NCI-H146 treated with DMSO at 0.1 percent for 48 hours (cell line): ENCODE results near the gene PAQR4.
A peak's percentile ranks its signal among the peaks of the same experiment; 100 is the strongest.
"Not testable (repeated sequence)": the region's sequence is repeated elsewhere in the genome, so short reads cannot be mapped to it uniquely, and the experiment has no call there.

Experiments
- DNase-seq: peaks from one replicate; lab custom pipeline; 2025; ENCODE audit not compliant: unreplicated experiment; lab: John Stamatoyannopoulos, UW

The PAQR4 gene

DNA sequence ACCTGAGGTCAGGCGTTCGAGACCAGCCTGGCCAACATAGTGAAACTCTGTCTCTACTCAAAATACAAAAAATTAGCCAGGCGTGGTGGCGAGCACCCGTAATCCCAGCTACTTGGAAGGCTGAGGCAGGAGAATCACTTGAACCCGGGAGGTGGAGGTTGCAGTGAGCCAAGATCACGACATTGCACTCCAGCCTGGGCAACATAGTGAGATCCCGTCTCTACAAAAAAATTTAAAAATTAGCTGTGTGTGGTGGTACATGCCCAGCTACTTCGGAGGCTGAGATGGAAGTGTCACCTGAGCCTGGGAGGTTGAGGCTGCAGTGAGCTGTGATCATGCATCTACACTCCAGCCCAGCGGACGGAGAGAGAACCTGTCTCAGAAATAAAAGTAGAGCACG lies 25.4 kb upstream of the PAQR4 start:
- not testable (repeated sequence) for DNase-seq

DNA sequence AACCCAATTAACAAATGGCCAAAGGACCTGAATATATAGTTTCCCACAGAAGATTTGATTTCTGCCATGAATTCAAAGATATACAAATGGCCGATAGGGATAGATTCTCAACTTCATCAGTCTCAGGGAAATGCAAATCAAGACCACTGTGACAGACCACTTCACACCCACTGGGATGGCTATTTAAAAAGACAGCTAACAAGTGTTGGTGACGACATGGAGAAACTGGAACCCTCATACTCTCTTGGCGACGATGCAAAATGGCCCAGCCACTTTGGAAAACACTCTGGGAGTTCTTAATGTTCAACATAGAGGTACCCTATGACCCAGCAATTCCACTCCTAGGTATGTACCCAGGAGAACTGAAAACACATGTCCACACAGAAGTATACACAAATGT lies 22.5 kb upstream of the PAQR4 start:
- no peak for DNase-seq

DNA sequence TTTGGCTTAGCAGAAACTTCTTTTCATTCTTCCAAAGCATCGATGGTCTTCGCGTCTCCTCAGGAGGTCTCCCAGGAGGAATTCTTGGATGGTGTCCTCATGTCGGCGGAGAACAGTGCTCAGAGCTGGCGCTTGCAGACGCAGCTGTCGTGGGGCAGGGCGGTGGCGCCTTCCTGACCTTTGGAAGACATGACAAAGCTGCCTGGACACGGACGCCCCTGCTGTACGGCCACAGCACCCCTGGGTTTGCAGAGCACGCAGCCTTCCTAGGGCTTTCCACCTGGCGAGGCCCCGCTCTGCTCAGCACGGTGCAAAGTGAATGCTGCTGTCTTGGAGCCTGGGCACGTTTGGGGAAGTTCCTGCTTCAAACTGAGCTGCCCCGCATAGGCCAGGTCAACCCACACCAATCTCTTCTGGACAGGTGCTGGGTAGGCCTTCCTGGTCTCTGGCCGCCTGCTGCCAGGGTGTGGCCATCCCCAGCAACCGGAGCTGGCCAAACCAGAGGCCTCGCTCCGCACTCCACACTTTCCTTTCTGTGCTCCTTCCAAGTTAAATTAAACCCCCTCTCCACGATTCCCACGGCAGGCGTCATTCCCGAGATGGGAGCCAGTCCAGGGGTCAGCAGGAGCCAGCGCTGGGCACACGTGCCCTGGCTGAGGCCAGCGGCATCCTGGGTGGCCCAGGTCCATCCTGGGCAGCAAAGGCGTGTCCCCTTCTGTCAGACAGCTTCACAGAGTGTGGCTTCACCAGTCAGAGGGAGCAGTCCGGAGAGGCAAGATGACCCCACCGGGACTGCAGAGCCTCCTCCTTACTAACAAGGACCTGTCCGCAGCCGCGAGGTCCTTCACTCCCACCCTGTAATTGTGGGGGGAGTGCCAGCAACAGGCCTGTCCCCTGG lies 20.1 kb upstream of the PAQR4 start:
- no peak for DNase-seq

DNA sequence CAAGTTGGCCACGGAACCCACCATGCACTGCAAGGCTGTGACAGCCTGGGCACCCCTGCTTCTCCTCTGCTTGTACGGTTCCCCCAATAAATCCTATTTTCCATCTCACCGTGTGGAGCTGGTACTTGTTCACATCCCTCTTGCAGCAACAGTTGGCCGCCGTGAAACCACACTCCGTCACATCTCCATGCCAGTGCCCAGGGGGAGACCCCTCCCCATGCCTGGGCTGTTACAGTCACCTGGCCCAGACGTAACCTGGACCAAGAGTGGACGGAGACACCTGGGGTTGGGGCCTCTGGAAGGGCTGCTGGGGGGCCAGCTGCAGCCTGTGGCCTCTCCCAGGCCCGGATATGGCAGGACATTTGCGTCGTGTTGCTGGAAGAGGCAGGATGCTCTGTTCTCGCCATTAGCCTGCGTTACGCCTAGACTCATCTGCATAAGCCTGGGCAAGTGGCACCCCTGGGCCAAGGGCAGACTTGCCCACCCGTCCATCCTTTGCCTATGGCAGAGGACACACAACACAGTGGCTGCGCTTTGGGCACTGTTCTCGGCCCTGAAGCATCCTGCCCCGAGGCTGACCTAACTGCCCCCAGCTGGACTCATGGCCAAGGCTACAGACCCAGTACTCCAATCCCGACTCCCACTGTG lies 19.3 kb upstream of the PAQR4 start:
- DNase-seq = no peak

DNA sequence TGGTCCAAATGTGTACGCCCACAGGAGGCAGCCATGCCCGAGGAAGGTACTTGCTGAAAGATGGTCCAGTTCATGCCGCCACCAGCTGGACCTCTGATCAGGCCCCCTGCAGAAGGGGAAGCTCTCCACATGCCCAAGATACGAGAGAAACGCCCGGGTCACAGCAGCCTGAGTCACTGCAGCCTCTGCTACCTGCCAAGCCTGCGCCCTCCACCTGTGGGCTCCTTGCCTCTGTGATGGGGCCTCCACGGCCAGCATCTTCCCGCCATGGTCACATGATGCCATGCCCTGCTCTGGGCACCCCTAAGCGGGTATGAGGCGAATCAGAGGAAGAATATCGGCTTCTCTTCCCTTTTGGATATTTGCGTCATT lies 18.8 kb upstream of the PAQR4 start:
- no peak for DNase-seq

DNA sequence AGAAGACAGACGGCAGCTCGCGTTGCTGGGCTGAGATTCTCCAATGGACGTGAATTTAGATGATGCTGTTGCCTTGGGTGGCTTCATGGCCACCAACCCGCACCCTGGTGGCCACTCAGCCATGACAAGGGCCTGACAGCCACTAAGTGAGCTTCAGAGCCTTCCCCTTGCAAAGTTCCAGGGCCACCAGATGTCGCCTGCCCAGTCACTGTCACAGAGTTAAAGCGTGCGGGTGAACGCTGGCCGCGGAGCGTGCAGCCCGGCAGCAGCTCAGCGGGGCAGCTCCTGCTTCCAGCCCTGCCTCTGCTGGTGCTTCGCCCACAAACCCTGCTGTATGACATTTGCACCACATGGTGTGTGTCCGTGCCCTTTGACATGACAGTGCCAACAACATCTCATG lies 18.4 kb upstream of the PAQR4 start:
- no peak for DNase-seq

DNA sequence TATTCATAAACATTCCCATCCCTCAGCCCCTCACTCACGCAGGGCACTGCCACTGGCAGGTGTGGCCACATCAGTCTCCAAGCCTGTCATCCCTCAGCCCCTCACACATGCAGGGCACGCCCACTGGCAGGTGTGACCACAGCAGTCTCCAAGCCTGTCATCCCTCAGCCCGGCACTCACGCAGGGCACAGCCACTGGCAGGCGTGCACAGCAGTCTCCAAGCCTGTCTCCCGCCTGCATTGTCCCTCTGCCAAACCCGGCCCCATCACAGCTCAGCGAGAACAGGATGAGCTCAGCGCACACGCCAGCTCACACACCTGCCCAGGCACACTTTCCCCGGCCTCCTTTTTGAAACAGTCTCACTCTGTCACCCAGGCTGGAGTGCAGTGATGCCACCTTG lies 16.5 kb upstream of the PAQR4 start:
- DNase-seq = peak; percentile 35

DNA sequence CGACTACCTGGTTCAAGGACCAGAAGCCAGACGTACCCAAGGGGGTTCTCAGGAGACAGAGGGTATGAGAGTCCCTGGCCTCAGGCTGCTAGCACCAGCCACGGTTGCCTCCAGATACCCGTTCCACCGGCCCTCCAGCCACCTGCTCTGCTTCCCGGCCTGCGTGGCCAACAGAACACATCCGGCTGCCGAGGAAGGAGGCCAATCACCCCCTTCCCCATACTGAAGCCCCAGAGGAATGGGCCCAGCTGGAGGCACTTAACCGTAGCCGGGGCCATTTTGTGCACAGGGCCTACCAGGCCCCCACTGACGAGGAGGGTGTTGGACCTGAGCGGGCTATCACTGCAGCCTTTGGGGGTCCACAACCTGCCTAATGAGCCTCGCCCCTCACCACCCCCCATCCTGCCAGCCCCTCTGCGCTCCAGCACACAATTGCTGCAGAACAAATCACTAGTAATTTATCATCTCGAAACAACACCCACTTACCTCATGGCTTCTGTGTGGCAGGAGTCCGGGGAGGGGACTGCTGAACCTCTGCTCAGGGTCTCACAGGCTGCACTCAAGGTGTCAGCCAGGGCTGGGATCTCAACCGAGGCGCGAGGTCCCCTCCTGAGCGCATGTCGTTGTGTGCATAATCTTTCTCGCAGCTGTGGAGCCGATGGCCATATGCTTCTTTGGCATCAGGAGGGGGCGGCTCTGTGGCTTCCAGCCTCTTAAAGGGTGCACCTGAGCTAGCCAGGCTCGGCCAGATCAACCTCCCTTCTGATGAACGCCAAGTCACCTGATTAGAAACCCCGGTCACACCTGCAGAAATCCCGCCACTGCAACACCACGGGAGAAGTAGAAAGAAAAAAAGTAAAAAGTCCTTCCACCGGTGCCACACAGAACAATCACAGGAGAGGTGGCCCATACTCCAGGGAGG lies 15.2 kb upstream of the PAQR4 start:
- no peak for DNase-seq

DNA sequence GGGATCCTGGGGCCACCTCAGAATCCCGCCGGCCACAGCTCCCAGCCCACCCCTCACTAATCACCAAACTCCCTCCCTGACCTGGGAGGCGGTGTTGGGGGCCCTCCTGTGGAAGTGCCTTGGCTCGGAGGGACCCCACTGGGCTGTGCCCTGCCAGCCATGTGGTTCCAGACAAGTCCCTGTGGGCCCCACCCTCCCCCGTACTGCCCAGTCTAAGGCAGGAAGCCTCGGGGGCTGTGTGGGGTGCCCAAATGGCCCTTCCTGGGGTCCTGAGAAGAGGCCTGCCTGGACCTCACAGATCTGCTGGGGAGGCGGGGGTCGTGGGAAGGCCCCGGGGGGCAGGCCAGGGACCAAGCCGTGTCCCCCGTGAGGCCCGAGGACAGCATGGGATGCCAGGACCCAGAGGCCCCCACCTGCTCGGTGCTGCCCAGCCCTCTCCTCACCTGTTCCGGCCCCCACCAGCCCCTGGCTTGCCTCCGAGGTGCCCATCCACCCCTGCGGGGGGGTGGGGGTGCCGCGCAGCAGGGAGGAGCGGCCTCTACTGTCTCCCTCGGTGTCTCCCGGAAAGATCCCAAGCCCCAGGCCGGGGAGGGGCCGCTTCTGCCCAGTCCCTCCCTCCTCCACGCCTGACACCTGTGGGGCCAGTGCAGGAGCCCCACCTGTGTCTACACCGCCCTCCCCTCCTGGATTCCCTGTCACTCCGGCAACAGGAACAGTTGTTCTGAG lies 14.3 kb upstream of the PAQR4 start:
- DNase-seq = peak; percentile 39

DNA sequence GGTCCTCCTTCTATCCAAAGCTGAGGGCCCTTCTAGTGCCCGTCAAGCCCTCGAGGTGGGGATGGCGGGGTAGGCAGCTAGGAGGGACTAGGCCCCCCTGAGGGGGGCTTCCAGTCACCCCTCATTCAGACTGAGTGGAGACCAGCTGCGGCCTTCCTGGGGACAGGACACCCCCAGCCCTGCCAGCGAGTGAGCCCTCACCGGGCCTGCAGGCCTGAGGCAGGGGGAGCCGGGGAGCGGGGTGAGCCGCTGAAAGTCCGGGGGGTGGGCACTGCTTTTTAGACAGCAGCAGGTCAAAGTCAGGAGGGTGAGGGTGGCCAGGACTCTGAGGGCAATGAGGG lies 13.7 kb upstream of the PAQR4 start:
- no peak for DNase-seq

DNA sequence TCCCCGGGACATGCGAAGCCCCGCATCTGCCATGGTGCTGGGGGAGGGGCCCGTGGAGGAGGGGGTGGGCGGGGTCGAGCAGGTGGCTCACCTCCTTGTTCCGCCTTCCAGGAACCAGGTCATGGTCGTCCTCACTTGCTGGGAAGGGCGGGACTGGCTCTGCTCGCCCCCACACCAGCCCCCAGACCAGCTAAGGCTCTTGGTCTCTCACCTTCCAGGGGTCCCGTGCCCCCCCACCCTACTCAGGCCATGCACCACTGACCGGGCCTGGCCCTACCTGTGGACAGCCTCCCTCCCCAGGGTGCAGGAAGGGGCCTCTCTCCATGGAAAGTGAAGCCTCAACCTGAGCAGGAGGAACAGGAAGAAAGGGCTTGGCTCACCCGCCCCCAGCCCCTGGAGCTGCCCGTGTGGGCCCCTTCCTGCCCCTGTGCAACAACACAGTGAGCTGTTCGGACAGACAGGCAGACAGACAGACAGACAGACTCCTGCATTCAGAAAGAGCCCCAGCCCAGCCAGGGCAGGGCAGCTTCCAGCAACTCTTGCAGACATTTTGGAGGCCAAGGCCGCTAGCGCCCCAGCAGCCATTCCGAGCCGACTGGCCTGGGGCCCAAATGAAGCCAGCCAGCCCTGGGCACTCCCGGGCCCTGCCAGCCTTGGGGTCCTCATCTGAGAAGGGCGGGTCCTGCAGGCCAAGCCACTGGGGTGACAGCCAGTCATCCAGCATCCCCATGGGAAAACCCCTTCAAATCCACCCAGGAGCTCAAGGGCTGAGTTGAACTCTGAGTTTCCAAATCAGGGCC lies 13.2 kb upstream of the PAQR4 start:
- no peak for DNase-seq

DNA sequence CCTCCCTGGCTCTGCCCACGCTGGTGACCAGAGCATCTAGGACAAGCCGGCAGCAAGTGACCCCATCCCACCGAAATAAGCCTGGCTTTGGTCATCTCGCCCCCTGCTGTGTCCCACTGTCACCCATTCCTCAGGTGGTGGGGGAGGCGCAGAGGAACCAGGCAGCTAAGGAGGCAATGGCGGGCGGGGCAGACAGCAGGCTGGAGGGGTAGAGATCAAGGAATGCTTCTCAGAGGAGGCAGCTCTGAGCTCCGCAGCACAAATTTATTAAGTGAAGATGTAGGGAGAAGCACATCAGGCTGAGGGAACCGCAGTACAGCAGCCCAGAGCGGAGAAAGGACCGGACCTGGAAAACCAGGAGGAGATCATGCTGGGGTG lies 12.6 kb upstream of the PAQR4 start:
- DNase-seq = no peak

DNA sequence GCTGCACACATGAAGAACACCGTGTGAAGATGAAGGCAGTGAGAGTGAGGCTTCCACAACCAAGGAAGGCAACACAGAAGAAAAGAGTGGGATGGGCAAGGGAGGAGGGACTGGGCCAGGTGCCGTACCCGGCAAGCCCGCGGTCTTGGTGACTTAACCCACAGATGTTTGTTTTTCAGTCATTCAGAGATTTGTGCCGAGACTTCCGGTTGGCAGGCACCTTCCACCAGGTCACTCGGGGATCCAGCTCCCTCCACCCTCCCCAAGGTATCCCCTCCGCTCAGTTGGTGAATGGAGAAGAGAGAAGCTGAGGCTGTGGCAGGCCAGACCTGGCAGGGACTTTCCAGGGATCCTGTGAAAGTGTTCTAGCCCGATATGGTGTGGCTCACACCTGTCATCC lies 9.9 kb upstream of the PAQR4 start:
- DNase-seq = no peak

DNA sequence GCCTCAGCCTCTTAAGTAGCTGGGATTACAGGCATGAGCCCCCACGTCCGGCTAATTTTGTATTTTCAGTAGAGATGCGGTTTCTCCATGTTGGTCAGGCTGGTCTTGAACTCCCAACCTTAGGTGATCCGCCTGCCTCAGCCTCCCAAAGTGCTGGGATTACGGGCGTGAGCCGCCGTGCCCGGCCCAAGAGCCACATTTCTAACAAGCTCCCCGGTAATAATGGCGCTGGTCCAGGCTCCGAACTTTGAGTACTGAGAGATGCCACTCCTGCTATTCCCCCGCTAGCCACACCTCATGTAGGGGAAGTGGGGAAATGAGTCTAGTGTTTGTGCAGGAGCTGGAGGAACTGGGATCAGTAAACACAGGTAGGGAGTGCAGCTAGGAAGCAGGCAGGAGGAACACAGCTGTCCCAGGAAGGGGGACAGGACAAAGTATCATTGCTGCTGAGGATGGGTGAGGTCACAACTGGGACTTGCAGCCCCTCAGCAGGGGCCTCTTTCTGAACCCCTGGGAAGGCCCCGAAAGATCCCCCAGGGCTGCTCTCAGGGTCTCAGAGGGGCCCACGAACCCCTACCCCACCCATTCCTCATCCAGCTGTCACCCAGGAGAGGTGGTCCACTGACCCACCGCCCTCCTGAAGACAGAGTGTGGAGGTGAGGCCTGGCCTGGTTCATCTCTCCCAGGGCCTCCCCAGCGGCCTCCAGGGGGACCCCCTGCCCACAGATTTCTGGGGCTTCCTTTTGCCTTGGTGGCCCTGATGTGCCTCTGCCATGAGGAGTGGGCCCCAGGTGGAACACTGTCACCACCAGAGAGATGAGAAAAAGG lies 8.8 kb upstream of the PAQR4 start:
- DNase-seq = no peak

DNA sequence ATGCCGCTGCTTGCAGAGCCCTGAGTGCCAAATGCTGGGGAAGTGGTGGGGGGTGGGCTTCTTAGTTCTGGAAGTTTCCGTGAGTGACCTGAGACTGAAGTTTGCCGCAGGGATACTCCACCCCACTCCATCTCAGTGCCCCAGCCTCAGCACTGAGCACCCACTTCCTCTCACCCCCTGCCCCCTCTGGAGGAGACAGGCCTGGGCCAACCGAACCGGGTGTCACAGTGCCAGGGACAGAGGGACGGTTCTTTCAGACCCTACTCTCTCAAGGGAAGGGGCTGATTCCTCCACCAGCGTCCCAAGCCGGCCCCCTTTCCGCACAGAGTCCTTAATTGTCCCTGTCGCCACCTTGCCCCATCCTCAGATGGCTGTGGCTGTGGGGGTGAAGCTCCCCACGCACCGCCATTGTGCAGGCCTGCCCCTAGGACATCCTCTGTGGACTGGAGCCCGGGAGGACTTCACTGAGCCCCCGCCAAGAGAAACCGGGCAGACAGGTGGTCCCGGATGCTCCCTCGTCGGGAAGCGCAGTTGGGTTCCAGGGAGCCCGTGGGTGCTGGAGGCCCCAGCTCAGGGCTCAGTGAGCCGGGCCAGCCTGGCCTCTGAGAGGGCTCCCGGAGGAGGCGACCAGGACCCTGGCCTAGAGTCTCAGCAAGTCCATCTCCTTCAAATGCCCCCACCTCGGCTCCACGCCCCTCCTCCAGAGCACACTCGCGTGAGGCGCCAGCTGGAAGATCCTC lies 6.6 kb upstream of the PAQR4 start:
- no peak for DNase-seq

DNA sequence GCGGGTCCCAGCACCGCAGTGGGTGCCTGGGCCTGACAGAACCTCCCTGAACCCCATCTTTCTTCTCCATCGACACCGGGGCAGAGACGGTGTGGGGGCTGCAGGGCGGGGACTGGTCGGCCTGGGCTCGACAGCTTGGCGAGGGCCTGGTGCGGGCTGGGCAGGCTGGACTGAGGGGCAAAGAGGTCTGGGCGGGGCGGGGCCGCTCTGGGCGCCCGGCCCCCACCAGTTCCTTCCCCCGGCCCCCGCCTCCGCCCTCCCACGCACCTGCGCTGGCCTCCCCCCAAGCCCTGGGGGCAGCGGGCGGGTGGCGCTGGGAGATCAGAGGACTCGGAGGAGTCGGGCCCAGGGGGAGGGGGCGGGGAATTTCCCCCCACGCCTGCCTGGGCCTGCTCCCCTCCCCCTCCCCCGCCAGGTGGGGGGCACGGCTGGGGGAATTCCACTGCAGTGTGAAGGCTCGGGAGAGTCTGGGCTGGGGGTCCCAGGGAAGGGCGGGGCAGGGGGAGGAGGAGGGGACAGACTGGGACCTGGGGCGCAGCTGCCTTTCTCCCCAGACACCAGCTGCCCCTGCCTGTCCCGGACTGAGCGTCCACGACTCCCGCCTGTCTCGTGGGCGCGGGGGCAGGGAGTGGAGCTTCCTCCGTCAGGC lies 6.0 kb upstream of the PAQR4 start:
- no peak for DNase-seq

DNA sequence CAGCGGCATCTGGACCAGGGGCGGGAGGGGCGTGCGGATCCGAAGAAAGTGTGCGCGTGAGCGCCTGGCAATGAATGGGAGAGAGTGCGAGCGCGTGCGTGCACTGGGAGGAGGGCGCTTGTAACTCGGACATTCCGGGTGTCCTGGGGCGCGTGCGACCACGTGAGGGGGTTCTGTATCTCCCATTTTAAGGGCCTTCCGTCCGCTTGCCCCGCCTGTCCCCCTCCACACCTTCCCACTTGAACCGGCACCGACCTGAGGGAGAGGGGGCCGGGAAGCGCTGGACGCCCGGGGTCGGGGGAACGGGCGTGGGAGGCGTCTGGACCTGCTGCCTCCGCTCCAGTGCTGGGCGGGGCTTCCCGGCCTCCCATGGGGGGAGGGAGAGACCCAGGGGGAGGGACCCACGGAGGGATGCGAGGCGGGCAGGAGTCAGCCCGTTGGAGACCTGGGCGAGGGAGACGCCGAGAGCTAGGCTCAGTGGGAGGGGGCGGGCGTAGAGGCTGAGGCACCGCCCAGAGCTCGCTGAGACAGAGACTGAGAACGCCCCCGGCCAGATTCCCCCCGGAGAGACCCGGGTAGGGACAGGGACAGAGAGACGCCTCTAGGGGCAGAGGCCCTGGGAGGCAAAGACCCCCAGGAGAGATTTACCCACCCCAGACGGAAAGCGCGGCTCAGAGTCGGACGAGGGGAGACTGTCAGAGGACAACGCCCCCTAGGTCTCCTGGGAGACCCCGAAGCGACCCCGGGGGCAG lies 5.2 kb upstream of the PAQR4 start, which contains the start of gene KREMEN2:
TSS of gene KREMEN2 (plus strand) at position 553 of the 752 bp plus-strand sequence. CDS start 246 bp downstream, outside the sequence.
- peak; percentile 85 for DNase-seq
